ENCODE measurements around the gene TSPEAR. TPM values are rescaled to one million over a fixed set of nuclear protein-coding genes. Genes with fewer than 3 reads are reported as not detected.

The TSPEAR gene
- total RNA-seq, 1 experiment from 2014 or later, result not detected

DNA sequence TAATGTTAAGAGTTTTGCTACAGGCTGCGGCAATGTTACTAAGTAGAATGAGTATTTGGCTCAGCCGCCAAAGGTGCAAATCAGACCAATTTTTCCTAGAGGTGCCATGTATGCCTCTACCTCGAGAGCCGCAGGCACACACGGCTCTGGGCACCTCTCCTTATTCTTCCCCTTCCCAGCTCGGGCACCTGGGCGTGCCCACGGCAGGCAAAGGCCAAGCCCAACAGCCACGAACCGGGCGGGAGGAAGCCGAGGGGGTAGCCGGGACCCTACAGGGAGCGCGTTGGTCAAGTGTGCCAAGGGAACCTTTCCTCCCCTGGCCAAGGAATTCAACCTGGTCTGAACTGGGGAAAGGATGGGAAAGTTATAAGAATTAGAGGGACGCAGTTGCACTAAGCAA lies 225.1 kb downstream of the TSPEAR start:
- Mint-ChIP-seq H3K27ac (ENCODE audit: low read depth, unreplicated experiment) (no peak overlapping the region), H3K4me3 (ENCODE audit: unreplicated experiment) (no peak overlapping the region), H3K4me1 (ENCODE audit: insufficient read depth, unreplicated experiment) (no peaks in the 10 kb centered on the region), H3K27me3 (ENCODE audit: insufficient read depth, unreplicated experiment) (no peaks in the 10 kb centered on the region), H3K9me3 (ENCODE audit: unreplicated experiment) (no peaks in the 10 kb centered on the region), H3K36me3 (ENCODE audit: insufficient read depth, unreplicated experiment) (no peaks in the 10 kb centered on the region)
- BruUV-seq (replicated peaks), result no TSS peak
- CTCF ChIA-PET, result interaction anchor here (1.2 kb wide), 1 partner anchor 9 kb away, joined by 3 read pairs; no protein-coding TSS in a partner anchor
- TF ChIP-seq, protein P1, sequence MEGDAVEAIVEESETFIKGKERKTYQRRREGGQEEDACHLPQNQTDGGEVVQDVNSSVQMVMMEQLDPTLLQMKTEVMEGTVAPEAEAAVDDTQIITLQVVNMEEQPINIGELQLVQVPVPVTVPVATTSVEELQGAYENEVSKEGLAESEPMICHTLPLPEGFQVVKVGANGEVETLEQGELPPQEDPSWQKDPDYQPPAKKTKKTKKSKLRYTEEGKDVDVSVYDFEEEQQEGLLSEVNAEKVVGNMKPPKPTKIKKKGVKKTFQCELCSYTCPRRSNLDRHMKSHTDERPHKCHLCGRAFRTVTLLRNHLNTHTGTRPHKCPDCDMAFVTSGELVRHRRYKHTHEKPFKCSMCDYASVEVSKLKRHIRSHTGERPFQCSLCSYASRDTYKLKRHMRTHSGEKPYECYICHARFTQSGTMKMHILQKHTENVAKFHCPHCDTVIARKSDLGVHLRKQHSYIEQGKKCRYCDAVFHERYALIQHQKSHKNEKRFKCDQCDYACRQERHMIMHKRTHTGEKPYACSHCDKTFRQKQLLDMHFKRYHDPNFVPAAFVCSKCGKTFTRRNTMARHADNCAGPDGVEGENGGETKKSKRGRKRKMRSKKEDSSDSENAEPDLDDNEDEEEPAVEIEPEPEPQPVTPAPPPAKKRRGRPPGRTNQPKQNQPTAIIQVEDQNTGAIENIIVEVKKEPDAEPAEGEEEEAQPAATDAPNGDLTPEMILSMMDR (IDR thresholded peaks at IDR 0.05; ENCODE audit: unreplicated experiment), result no peak
- POLR2A ChIA-PET, result no interaction called here
- intact Hi-C loops (cut with micrococcal nuclease), result loop anchor here (5.0 kb wide), 1 partner anchor 616 kb away; no protein-coding TSS in a partner anchor
- DNase-seq (ENCODE audit: unreplicated experiment), result no peak

- no peaks in the 10 kb centered on the region for H3K9me3 Mint-ChIP-seq (ENCODE audit: unreplicated experiment)
- DNase-seq (ENCODE audit: unreplicated experiment), result no peak
- H3K27ac Mint-ChIP-seq (ENCODE audit: low read depth, unreplicated experiment), result no peak overlapping the region
- H3K27me3 Mint-ChIP-seq (ENCODE audit: insufficient read depth, unreplicated experiment), result no peaks in the 10 kb centered on the region
- CTCF ChIA-PET, result interaction anchor here (1.2 kb wide), 1 partner anchor 10 kb away, joined by 3 read pairs; no protein-coding TSS in a partner anchor
- intact Hi-C loops (cut with micrococcal nuclease), result loop anchor here (5.0 kb wide), 1 partner anchor 617 kb away; no protein-coding TSS in a partner anchor
- H3K36me3 Mint-ChIP-seq (ENCODE audit: insufficient read depth, unreplicated experiment), result no peaks in the 10 kb centered on the region
- no peaks in the 10 kb centered on the region for H3K4me1 Mint-ChIP-seq (ENCODE audit: insufficient read depth, unreplicated experiment)
- H3K4me3 Mint-ChIP-seq (ENCODE audit: unreplicated experiment), result no peak overlapping the region
- POLR2A ChIA-PET, result no interaction called here
- TF ChIP-seq, protein P1 (IDR thresholded peaks at IDR 0.05; ENCODE audit: unreplicated experiment), result no peak
- BruUV-seq (replicated peaks), result no TSS peak
These were observed 225.6 kb downstream of the TSPEAR start for GRCh38 chr21:44485796-44486195.

DNA sequence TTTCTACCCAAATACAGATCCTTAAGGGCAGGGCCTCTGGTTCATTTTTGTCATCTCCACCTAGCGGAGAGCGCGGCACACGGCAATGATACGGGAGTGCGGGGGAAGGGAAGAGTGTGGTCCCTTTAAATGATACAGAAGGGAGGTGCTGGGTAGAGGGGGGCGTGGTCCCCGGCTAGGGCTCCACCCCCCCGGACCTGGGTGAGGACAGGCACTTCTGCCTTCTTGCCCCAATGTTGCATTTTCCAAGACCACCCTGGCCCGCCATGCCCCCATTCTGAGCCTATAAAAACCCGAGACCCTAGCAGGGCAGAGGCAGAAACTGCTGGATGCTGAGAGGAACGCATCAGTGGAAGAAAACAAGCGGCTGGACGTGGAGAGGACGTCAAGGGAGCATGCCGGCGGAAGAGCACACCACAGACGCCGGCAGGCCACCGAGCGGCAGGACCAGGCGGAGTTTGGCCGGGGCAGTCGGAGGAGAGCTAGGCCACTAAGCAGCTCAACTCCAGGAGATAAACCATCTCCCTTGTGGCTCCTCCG lies 226.0 kb downstream of the TSPEAR start:
- Mint-ChIP-seq H3K4me1 (ENCODE audit: insufficient read depth, unreplicated experiment) (no peaks in the 10 kb centered on the region), H3K9me3 (ENCODE audit: unreplicated experiment) (no peaks in the 10 kb centered on the region), H3K36me3 (ENCODE audit: insufficient read depth, unreplicated experiment) (no peaks in the 10 kb centered on the region), H3K27ac (ENCODE audit: low read depth, unreplicated experiment) (no peak overlapping the region), H3K4me3 (ENCODE audit: unreplicated experiment) (no peak overlapping the region), H3K27me3 (ENCODE audit: insufficient read depth, unreplicated experiment) (no peaks in the 10 kb centered on the region)
- POLR2A ChIA-PET, result no interaction called here
- TF ChIP-seq, protein P1 (IDR thresholded peaks at IDR 0.05; ENCODE audit: unreplicated experiment), result no peak
- DNase-seq (ENCODE audit: unreplicated experiment), result no peak
- intact Hi-C loops (cut with micrococcal nuclease), result loop anchor here (5.0 kb wide), 1 partner anchor 617 kb away; no protein-coding TSS in a partner anchor
- no TSS peak for BruUV-seq (replicated peaks)
- CTCF ChIA-PET, result interaction anchor here (1.2 kb wide), 1 partner anchor 10 kb away, joined by 3 read pairs; no protein-coding TSS in a partner anchor

- intact Hi-C loops (cut with micrococcal nuclease), result loop anchor here (5.0 kb wide), 1 partner anchor 618 kb away; no protein-coding TSS in a partner anchor
- Mint-ChIP-seq H3K4me3 (ENCODE audit: unreplicated experiment) (no peak overlapping the region), H3K27ac (ENCODE audit: low read depth, unreplicated experiment) (no peak overlapping the region), H3K4me1 (ENCODE audit: insufficient read depth, unreplicated experiment) (no peaks in the 10 kb centered on the region), H3K27me3 (ENCODE audit: insufficient read depth, unreplicated experiment) (no peaks in the 10 kb centered on the region), H3K9me3 (ENCODE audit: unreplicated experiment) (no peaks in the 10 kb centered on the region), H3K36me3 (ENCODE audit: insufficient read depth, unreplicated experiment) (no peaks in the 10 kb centered on the region)
- TF ChIP-seq, protein P1 (IDR thresholded peaks at IDR 0.05; ENCODE audit: unreplicated experiment), result no peak
- DNase-seq (ENCODE audit: unreplicated experiment), result no peak
- POLR2A ChIA-PET, result no interaction called here
- no TSS peak for BruUV-seq (replicated peaks)
- CTCF ChIA-PET, result interaction anchor here (1.2 kb wide), 1 partner anchor 11 kb away, joined by 3 read pairs; no protein-coding TSS in a partner anchor
These were observed 226.7 kb downstream of the TSPEAR start for GRCh38 chr21:44484498-44485253.
